GM21381 (cell line): ENCODE data around the gene TMEM151A.
"Not testable (repeated sequence)": the region's sequence is repeated elsewhere in the genome, so short reads cannot be mapped to it uniquely, and the experiment has no call there.

Source experiments
- ATAC-seq: cut with Tn5 transposase; IDR thresholded peaks from one replicate; pipeline ENCODE4 v1.9.1; 2021; ENCODE audit warnings: mild to moderate bottlenecking, moderate library complexity; ENCODE audit not compliant: unreplicated experiment

Gene TMEM151A

DNA sequence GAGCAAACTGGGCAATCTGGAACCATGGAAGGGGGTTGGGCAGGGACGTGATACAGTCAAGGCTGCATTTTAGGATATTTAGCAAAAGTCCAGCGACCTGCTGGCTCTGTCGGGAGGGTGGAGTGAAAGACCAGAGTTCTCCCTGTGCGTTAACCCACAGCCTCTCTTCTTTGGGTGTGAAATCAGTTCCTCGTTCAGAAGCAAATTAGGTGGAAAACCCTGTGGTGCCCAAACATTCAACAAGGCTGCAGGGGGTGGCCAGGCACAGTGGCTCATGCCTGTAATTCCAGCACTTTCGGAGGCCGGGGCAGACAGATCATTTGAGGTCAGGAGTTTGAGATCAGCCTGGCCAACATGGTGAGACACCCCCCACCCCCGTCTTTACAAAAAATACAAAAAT is 5.9 kb downstream of the TMEM151A start:
- ATAC-seq: no peak

GRCh38 chr11:66299186-66299585 is 7.5 kb downstream of the TMEM151A start:
- no peak for ATAC-seq

GRCh38 chr11:66302656-66303055 is 11.0 kb downstream of the TMEM151A start:
- no peak for ATAC-seq

- no peak for ATAC-seq
Measured at GRCh38 chr11:66309475-66309874, 17.8 kb downstream of the TMEM151A start.

- ATAC-seq: no peak
Measured at GRCh38 chr11:66310324-66310723, 18.6 kb downstream of the TMEM151A start.

- ATAC-seq: not testable (repeated sequence)
Measured at GRCh38 chr11:66310803-66311440, 19.2 kb downstream of the TMEM151A start.

GRCh38 chr11:66311470-66311964 is 19.8 kb downstream of the TMEM151A start:
- ATAC-seq: no peak

DNA sequence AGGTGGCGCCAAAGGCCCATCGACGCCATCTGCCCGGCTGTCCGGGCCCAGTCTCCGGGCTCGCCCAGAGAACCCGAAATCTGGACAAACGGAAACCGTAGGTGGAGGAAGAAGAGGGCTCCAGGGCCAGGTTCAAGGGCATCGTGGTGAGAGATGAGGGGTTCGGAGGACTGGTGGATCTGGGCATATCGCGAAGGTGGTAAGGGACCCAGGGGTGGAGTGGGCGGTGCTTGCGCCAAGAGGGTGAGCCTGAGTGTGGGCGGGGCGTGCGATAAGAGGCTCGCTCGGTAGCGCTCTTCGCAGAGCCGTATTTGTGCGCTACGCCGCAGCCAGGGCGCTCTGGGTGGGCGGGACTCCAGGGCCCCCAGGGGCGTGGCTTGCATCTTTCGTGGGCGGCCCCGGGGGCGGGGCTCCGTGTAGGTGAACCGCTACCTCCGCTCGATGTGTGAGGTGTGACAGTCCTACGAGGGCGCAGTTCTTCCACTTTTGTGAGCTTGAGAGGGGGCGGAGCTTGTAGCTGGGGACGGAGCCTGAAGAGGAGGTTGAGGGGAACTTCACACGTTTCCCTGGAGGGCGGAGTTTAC is 20.4 kb downstream of the TMEM151A start:
- peak; percentile 74 for ATAC-seq

DNA sequence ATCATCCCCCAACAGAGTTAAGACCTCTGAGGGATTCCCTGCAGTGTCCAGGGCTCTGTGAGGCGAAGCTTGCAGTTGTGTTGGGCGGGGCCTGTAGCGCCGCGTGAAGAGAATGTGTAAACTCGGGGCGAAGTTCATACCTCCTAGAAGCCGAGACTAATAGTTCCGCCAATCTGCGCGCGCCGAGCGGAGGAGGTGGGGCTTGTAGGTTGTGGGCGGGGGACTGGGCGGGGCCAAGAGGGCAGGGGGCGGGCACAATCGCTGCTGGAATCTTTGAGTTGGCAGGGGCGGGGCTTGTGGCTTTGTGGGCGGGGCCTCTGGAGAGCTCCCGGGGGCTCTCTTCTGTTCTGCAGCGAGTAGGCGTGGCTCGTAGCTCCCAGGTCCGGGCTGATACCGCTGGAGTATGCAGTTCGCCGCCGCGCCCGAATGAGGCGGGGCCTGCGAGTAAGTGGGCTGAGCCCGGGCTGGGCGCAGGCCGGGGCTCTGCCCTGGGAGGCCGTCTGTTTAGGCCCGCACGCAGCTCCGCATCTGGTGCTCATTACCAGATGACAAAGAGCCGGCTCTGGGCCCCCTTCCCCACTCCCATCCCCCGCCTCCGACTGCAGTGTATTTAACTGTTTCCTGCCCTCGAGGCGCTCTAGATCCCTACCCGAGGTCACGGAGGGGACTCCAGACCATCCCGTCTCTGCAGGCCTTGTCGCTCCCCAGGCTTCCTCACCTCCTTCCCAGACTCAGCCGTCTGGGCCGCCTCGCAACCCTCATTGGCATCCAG is 21.0 kb downstream of the TMEM151A start:
- peak; percentile 43 for ATAC-seq

- no peak for ATAC-seq
Measured at GRCh38 chr11:66313321-66314185, 21.9 kb downstream of the TMEM151A start.

GRCh38 chr11:66314186-66314501 is 22.4 kb downstream of the TMEM151A start:
- ATAC-seq: no peak

- no peak for ATAC-seq
Measured at GRCh38 chr11:66314561-66315497, 23.1 kb downstream of the TMEM151A start.

- ATAC-seq: no peak
Measured at GRCh38 chr11:66315498-66315885, 23.8 kb downstream of the TMEM151A start.

- ATAC-seq: no peak
Measured at GRCh38 chr11:66315921-66316811, 24.5 kb downstream of the TMEM151A start.

- no peak for ATAC-seq
Measured at GRCh38 chr11:66316849-66317251, 25.2 kb downstream of the TMEM151A start, which contains the start of gene CD248. TSS of gene CD248 (minus strand) at chr11:66317044. CDS start at chr11:66317027, 17 bp downstream.

DNA sequence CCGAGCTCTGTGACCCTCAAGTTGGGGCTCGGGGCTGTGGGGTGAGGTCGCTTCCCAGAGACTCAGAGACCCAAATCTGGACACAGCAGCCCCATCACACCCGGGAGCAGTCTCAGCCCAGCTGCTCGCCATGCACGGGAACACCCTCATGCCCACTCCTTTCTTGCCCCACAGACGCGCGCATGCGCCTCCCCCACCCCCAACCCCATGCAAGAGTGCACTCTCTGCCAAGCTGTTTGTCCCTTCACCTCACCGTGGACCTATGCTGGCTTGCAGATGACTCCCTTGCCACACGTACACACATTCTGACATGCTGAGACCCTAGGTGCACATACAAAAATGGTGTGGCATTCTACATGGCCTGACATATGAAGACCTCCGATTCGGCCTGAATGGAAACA is 25.6 kb downstream of the TMEM151A start:
- ATAC-seq: no peak

DNA sequence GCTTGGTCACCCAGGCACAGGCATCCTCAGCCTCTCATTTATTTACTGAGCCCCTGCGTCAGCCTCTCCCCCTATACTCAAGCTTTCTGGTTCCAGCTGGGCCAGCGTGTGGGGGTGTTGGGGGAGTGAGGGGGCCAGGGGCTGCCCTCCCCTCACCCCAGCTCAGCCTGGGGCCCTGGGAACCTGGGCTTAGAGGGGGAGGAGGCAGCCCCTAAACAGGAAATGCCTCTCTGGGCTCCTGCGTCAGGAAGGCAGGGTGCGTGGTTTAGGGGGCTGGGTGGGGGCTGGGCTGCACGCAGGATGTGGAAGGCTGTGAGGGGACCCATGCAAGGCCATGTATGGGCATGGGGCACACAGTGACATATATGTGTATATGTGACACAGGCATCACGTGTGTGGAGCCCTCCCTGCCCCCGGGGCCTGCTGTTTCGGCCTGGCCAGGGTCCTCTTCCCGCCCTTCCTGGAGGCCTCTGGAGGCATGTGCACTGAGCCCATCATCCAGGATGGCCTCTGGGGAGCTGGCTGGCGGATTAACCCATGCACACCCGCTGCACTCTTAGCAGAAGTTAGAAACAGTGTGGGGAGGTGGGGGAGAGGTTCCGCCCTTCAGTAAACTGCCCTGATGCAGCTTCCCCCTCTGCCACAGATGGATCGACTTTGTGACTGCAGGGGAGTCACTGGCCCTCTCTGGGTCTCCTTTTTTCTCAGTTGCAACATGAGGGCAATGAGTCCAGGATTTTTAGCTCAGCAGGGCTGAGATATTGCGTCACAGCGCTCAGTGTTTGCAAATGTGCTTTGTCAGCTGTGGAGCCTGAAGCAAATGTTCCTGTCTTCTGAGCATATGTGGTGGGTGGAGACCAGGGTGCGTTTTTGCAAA is 26.3 kb downstream of the TMEM151A start:
- ATAC-seq: no peak

DNA sequence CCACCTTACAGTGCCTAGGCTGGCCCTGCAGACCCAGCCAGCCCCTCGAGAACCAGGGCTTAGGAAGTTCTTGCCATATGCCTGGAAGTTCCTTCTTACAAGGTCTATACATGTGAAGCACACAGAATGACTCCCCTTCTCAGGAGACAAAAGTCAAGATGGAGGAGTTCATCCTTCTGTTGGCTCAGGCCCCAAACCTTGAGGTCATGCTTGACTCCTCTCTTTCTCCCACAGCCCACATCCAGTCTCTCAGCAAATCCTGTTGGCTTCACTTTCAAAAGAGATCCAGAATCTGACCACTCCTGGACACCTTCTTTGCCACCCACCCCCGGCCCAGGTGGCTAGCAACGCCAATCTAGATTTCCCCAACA is 26.9 kb downstream of the TMEM151A start:
- ATAC-seq: no peak
